Measurements from ENCODE around the gene MACROD2.

Gene MACROD2

GRCh38 chr20:15188415-15188814 is 1193.1 kb downstream of the MACROD2 start:
- TF ChIP-seq SIN3A (IDR thresholded peaks at IDR 0.05; ENCODE audit: borderline replicate concordance, insufficient read depth, low read length) (no peak), TAF1 (IDR thresholded peaks at IDR 0.05; ENCODE audit: borderline replicate concordance, insufficient read depth, low read length) (no peak), FOXP2 (optimal IDR thresholded peaks at IDR 0.05; ENCODE audit: borderline replicate concordance, extremely low read depth, extremely low read length, insufficient read depth) (no peak), REST (IDR thresholded peaks at IDR 0.05; ENCODE audit: insufficient read depth in 1 of 2, low read depth in 2 of 2, low read length in 2 of 2) (no peak), POLR2AphosphoS5 (IDR thresholded peaks at IDR 0.05; ENCODE audit: low read depth, low read length) (no peak)

GRCh38 chr20:15191082-15191723 is 1195.9 kb downstream of the MACROD2 start:
- no peak for TF ChIP-seq TAF1 (IDR thresholded peaks at IDR 0.05; ENCODE audit: borderline replicate concordance, insufficient read depth, low read length)
- no peak for TF ChIP-seq SIN3A (IDR thresholded peaks at IDR 0.05; ENCODE audit: borderline replicate concordance, insufficient read depth, low read length)
- TF ChIP-seq POLR2AphosphoS5 (IDR thresholded peaks at IDR 0.05; ENCODE audit: low read depth, low read length), result no peak
- no peak for TF ChIP-seq FOXP2 (optimal IDR thresholded peaks at IDR 0.05; ENCODE audit: borderline replicate concordance, extremely low read depth, extremely low read length, insufficient read depth)
- TF ChIP-seq REST (IDR thresholded peaks at IDR 0.05; ENCODE audit: insufficient read depth in 1 of 2, low read depth in 2 of 2, low read length in 2 of 2), result no peak

GRCh38 chr20:15195378-15195777 is 1200.1 kb downstream of the MACROD2 start:
- TF ChIP-seq FOXP2 (optimal IDR thresholded peaks at IDR 0.05; ENCODE audit: borderline replicate concordance, extremely low read depth, extremely low read length, insufficient read depth) (no peak), POLR2AphosphoS5 (IDR thresholded peaks at IDR 0.05; ENCODE audit: low read depth, low read length) (no peak), REST (IDR thresholded peaks at IDR 0.05; ENCODE audit: insufficient read depth in 1 of 2, low read depth in 2 of 2, low read length in 2 of 2) (no peak), TAF1 (IDR thresholded peaks at IDR 0.05; ENCODE audit: borderline replicate concordance, insufficient read depth, low read length) (no peak), SIN3A (IDR thresholded peaks at IDR 0.05; ENCODE audit: borderline replicate concordance, insufficient read depth, low read length) (no peak)

- TF ChIP-seq FOXP2 (optimal IDR thresholded peaks at IDR 0.05; ENCODE audit: borderline replicate concordance, extremely low read depth, extremely low read length, insufficient read depth), result no peak
- TF ChIP-seq REST (IDR thresholded peaks at IDR 0.05; ENCODE audit: insufficient read depth in 1 of 2, low read depth in 2 of 2, low read length in 2 of 2), result no peak
- no peak for TF ChIP-seq POLR2AphosphoS5 (IDR thresholded peaks at IDR 0.05; ENCODE audit: low read depth, low read length)
- TF ChIP-seq TAF1 (IDR thresholded peaks at IDR 0.05; ENCODE audit: borderline replicate concordance, insufficient read depth, low read length), result no peak
- no peak for TF ChIP-seq SIN3A (IDR thresholded peaks at IDR 0.05; ENCODE audit: borderline replicate concordance, insufficient read depth, low read length)
These were observed 1201.4 kb downstream of the MACROD2 start for GRCh38 chr20:15196547-15197255.
